GM21360 (cell line): Measurements from ENCODE around the gene ANKRD29.
"Not testable (repeated sequence)": the region's sequence is repeated elsewhere in the genome, so short reads cannot be mapped to it uniquely, and the experiment has no call there.

ENCODE experiments used
- ATAC-seq: cut with Tn5 transposase; IDR thresholded peaks from one replicate; pipeline ENCODE4 v1.9.1; 2021; ENCODE audit warnings: mild to moderate bottlenecking, moderate library complexity; ENCODE audit not compliant: unreplicated experiment

Gene ANKRD29

DNA sequence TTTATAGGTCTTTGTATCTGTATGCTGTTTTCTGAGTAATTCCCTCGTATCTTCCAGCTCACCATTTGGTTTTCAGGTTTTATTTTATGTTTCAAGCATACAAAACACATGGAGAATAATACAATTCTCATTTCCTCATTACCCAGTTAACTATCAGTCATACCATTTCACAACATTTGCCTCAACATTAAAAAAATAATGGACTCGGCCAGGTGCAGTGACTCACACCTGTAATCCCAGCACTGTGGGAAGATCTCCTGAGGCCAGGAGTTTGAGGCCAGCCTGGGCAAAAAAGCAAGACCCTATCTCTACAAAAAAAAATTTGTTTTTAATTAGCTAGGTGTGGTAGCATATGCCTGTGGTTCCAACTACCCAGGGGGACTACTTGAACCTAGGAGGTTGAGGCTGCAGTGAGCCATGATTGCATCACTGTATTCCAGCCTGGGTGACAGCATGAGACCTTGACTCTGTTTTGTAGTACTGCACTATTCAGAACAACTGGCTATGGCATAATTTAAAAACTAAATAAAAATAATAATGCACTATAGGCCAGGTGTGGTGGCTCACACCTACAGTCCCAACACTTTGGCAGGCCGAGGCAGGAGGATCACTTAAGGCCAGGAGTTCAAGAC, 96.7 kb downstream of the ANKRD29 start:
- no peak for ATAC-seq

DNA sequence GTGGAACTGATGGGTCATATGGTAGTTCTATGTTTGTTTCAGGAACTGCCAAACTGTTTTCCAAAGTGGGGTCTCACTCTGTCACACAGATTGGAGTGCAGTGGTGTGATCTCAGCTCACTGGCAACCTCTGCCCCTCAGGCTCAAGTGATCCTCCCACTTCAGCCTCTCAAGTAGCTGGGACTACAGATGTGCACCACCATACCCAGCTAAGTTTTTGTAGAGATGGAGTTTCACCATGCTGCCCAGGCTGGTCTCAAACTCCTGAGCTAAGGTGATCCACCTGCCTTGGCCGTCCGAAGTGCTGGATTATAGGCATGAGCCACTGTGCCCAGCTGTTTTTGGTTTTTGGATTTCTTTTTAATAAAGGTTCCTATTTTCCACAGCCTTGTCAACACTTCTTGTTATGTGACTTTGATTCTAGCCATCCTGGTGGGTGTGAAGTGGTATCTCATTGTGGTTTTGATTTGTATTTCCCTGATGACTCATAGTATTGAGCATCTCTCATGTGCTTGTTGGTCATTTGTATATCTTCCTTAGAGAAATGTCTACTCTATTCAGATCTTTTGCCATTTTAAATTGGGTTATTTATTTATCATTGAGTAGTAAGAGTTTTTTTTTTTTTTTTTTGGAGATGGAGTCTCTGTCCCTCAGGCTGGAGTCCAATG, 99.2 kb downstream of the ANKRD29 start:
- no peak for ATAC-seq

DNA sequence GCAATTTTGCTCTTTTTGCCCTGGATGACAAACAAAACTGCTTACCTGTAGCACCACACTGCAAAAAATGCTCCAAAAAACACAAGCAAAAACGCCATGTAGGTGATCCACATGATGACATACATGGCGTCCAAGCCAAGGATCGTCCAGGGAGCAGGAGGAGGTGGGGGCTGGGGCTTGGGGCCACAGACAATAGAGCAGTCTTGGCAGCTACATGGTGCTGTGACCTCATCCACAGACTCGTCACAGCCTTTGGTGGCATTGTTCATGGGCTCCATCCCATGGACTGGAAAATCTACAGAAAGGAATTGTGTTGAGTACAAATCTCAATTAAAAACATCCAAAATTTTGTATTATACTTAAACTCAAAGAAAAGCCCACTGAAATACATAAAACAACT, 102.5 kb downstream of the ANKRD29 start:
- ATAC-seq, result no peak

DNA sequence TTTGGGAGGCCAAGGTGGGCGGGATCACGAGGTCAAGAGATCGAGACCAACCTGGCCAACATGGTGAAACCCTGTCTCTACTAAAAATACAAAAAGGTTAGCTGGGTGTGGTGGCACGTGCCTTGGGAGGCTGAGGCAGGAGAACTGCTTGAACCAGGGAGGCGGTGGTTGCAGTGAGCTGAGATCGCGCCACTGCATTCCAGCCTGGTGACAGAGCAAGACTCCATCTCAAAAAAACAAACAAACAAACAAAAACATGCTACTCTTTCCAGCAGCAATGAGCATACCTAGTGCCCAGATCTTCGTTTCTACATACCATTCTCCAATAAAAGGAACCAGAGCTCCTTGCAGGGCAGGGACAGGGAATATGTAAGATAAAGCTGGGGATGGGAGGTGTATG, 105.2 kb downstream of the ANKRD29 start:
- ATAC-seq, result not testable (repeated sequence)

- ATAC-seq, result no peak
Observed at GRCh38 chr18:23556145-23556780, 106.4 kb downstream of the ANKRD29 start.

DNA sequence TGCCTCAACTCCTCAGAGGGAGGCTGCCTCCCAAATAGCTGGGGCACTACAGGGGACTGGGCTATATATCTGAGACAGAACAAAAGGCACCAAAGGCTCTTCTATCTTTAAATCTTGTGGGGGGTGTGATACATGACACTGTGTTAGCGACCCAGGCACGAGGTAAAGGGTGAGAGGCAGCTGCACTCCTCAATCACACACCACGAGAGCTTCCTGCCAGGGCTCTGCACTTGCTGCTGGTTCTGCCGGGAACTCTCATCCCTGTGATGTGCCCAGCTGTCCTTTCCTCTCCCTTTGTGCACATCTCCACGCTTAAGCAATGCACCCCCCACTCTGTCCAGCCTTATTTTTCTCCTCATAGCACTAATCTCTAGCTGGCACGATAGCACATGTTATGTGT, 108.8 kb downstream of the ANKRD29 start:
- ATAC-seq, result no peak

- ATAC-seq, result no peak
Observed at GRCh38 chr18:23552505-23552904, 110.2 kb downstream of the ANKRD29 start.

GRCh38 chr18:23551978-23552377, 110.7 kb downstream of the ANKRD29 start:
- no peak for ATAC-seq

DNA sequence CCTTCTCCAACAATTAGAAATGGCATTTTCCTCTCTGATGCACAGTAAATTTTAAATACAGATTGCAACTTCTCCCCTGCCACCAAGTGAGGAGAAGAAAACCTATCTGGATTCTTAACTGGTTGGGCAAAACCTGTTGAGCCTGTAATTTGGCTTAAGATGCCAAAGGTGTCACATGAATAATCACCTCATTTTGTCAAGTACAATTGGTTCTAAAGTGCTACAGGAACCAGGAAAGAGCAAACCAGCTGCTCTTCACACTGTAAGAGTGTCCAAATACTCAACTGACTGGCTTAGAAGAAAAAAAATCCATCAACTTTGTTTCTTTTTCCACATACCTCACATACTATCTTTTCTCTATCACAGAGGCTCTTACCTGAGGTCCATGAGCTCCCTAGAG, 111.8 kb downstream of the ANKRD29 start:
- ATAC-seq, result no peak
